Right renal cortex interstitium (tissue), 3 donors: ENCODE measurements around the gene MCM3AP. TPM values are rescaled to one million over a fixed set of nuclear protein-coding genes. Genes with fewer than 3 reads are reported as not detected.

Source experiments
- DNase-seq, 3 donors: peaks; one replicate each; pipeline ENCODE4 v3.0.0-alpha.2; 2013; ENCODE audit warnings: low read depth in 3 of 3, low spot score in 2 of 3
- polyA plus RNA-seq, 3 donors: library from polyadenylated mRNA; unstranded; fragments of 120-200 nt; gene quantifications; one replicate each; pipeline ENCODE4 v1.2.1, GENCODE V29; 2013; ENCODE audit not compliant: insufficient read length in 3 of 3

The MCM3AP gene
- polyA plus RNA-seq, 3 donors: 66.9 to 74.4 (median 70.3) TPM

- no peak for DNase-seq
Measured at GRCh38 chr21:46274797-46275390, 10.5 kb downstream of the MCM3AP start.

DNA sequence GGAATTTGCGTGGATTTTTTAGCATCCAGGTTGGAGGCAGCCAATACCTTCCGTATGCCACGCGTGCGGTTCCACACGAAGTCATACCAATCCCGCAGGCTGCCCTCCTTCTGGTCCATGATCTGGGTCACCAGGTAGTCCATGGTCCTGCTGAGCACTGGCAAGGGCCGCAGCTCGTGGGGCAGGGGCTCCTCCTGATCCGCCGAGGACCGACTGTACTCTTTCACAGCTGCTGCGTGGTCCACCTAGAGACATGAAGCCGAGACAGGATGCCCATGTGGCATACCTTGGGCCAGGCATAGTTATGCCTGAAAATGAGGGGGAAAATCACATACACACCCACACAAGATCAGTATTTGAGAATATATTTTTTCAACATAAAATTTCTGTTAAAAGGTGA is 12.1 kb downstream of the MCM3AP start:
- no peak for DNase-seq

DNA sequence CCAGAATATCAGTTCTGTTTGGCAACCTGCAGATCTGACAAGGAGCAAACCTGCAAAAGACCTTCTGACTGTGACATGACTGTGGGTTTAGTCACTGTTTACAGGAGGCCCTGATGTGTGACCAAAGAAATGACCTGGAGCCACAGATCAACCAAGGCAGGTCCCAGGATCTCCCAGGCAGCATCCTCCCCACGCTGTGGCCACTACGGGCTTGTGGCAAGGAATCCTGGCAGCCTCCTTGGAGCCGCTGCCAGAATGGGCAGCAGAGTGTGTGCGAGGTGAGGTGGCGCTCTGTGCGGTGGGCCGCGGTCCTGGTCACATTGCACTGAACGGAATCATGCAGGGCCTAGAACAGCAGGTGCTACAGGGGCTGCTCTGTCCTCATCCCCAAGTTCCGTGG is 15.9 kb downstream of the MCM3AP start:
- DNase-seq: no peak

- no peak for DNase-seq
Measured at GRCh38 chr21:46268371-46268770, 17.0 kb downstream of the MCM3AP start.

- no peak for DNase-seq
Measured at GRCh38 chr21:46266946-46267345, 18.5 kb downstream of the MCM3AP start.

GRCh38 chr21:46265736-46266525 is 19.5 kb downstream of the MCM3AP start:
- DNase-seq: no peak

GRCh38 chr21:46264690-46265144 is 20.7 kb downstream of the MCM3AP start:
- DNase-seq: no peak

GRCh38 chr21:46264046-46264689 is 21.2 kb downstream of the MCM3AP start:
- DNase-seq: no peak

- DNase-seq: no peak
Measured at GRCh38 chr21:46256501-46256994, 28.9 kb downstream of the MCM3AP start.

- no peak for DNase-seq
Measured at GRCh38 chr21:46255758-46256337, 29.6 kb downstream of the MCM3AP start.

DNA sequence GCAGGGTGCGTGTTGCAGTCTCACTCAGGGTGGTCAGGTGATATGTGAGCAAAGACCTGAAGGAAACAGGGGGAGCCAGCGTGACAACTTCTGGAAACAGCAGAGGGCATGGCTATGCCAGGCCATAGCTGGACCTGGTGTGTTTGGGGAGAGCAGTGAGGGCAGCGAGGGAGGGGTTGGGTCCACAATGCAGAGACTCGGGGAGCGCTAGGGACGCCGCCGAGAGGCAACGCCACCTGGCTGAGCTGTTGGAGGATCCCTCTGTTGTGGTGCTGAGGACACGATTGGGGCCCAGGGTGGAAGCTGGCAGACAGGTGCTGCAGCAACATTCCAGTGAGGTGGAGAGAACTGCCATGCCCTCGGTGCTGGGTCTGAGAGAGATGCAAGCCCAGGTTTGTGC is 30.2 kb downstream of the MCM3AP start:
- no peak for DNase-seq

- no peak for DNase-seq
Measured at GRCh38 chr21:46254208-46254975, 31.0 kb downstream of the MCM3AP start.

- no peak for DNase-seq
Measured at GRCh38 chr21:46253610-46254124, 31.7 kb downstream of the MCM3AP start.

DNA sequence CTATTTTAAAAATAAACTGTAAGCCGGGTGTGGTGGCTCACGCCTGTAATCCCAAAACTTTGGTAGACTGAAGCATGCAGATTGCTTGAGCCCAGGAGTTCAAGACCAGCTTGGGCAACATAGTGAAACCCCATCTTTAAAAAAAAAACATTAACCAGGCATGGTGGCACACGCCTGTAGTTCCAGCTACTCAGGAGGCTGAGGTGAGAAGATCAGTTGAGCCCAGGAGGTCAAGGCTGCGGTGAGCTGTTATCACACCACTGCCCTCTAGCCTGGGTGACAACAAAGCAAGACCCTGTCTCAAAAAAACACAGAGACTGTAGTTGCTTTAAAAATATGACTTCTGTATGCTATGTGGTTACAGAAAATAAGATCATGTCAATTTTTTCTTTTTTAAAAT is 32.6 kb downstream of the MCM3AP start:
- DNase-seq: no peak

- DNase-seq: no peak
Measured at GRCh38 chr21:46250146-46250725, 35.2 kb downstream of the MCM3AP start.

GRCh38 chr21:46248827-46249226 is 36.6 kb downstream of the MCM3AP start:
- no peak for DNase-seq

DNA sequence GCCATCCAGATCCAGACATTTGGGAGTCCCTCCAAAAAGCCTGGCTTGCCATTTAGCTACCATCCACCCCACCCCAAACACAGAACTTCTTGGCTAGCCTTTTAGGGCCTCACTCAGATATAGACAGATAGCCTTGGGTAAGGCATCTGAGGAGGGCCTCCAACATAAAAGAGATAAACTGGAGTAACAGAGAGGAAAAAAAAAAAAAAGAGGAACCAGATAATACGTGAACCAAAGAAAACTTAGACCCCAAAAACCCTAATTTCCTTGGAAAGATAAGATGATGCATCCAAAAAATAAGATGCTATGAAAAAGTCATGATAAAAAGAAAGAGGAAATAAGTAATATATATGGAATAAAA is 37.0 kb downstream of the MCM3AP start:
- DNase-seq: no peak

- no peak for DNase-seq
Measured at GRCh38 chr21:46247699-46248421, 37.6 kb downstream of the MCM3AP start.

DNA sequence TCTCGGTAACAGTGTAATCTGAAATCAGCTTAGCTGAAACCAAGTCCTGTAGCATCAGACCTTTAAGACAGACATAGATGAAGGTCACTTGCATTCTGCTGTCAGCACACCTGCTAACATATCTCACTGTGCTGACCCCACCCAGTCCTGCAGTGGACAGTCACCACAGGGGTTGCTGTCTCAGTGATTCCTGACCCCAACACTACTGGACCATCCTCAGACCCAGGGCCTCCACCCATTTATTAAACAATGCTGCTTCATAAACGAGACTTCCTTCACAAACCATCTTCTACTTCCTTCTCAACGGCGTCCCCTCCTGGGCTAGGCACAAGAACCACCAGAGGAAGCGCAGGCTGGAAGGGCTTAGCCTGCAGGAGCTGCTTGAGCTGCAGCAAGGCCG is 39.1 kb downstream of the MCM3AP start:
- DNase-seq: no peak
